ENCODE results near the gene SMIM14.
A peak's percentile ranks its signal among the peaks of the same experiment; 100 is the strongest.
"Not testable (repeated sequence)": the region's sequence is repeated elsewhere in the genome, so short reads cannot be mapped to it uniquely, and the experiment has no call there.

Gene SMIM14

DNA sequence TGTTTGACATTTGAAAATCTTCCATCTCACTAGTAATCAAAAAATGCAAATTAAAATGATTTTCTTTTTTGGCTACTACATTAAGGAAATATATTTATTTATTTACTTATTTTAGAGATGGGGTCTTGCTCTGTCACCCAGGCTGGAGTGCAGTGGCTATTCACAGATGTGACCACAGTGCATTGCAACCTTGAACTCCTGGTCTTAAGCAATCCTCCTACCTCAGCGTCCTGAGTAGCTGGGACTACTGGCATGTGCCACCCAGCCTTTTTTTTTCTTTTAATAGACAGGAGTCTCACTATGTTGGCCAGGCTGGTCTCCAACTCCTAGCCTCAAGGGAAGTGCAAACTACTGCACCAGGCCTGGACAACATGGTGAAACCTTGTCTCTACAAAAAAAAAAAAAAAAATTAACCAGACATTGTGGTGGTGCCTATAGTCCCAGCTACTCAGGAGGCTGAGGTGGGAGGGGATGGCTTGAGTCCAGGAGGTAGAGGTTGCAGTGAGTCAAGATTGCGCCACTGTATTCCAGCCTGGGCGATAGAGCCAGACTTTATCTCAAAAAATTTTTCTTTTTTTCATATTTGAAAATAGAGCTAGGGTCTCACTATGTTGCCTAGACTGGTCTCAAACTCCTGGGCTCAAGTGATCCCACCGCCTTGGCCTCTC lies 4.4 kb upstream of the SMIM14 start:
- no peak for DNase-seq

DNA sequence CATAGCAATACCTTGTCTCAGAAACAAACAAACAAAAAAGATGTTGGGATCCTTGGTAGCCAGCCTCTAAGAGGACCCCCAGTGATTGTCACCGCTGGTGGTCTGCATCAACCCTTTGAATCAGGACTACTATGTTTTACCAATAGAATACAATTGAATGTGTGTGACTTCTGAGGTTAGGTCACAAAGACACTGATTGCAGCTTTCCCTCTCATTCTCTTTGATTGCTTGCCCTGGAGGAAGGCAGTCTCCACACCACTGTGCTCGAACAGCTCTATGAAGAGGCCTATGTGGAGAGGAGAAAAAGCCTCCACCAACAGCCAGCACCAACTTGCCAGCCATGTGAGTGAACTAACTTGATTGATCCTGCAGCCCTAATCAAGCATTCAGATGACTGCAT lies 2.8 kb upstream of the SMIM14 start:
- DNase-seq = no peak

DNA sequence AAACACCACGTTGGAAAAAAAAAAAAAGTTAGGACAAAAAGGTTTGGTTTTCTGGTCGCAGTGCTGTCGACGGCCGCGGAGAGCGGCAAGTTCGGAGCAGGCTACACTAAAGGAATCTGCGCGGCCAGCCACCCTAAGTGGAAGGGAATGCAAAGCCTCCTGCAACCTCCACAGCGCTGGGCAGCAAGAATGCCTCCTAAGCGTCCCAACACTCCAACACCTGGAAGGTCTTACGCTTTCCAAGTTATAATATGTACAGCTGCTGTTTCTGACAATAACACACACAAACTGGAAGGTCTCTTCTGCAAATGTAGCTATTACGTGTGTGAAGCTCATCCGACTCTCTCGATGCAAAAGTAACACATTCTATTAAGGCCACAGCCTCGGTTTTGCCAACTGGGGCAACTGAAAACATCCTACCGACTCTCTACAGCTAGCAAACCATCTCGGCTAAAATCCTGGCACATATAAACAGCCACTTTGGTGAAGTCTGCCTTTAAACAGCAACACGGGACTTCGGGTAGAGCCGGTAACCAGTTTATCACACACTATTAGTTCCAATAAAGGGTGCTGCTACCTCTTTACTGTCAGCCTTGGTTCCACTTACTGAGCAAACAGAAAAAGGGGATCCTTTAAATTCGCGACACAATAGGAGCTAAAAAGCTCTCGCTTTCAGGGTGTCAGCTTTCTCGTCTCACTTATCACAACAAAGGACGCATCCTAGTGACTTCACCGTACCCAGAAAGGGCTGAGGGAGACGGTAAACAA lies 895 bp downstream of the SMIM14 start:
- peak; percentile 55 for DNase-seq

DNA sequence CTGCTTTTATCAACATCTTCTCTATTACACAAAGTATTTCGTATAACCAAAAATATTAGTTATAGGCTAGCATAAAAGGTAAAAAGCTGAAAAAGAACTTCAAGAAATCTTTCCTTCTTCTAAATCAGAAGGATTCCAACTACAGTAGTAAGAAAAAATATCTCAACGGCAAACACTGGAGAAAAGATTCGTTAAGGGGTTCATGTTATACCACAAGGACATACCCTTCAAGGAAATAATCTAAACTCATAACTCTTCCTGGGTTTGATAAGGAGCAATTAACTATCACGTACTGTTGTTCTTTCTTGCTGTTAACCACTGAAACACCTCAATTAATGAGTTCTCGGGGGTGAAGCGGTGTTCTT lies 1.5 kb downstream of the SMIM14 start:
- no peak for DNase-seq

DNA sequence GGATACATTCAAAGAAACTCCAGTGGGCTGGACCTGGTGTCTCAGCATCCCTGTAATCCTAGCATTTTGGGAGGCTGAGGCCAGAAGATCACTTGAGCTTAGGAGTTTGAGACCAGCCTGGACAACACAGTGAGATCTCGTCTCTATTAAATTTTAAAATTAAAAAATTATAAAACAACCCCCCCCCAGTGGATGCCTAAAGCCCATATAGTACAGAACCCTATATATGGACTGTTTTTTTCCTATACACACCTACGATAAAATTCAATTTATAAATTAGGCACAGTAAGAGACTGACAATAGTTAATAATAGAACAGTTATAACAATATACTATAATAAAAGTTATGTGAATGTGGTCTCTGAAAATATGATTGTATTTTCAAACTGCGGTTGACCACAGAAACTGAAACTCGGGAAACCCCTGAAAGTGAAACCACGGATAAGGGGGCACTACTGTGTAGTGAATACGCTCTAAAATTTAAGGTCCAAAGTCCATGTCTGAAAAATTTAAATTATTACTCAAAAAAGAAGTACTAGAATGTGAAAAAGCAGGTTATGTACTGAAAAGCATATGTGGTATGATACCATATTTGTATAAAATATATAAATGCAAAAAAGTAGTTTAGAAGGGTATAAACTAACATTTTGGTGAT lies 2.0 kb downstream of the SMIM14 start:
- DNase-seq = peak; percentile 38

DNA sequence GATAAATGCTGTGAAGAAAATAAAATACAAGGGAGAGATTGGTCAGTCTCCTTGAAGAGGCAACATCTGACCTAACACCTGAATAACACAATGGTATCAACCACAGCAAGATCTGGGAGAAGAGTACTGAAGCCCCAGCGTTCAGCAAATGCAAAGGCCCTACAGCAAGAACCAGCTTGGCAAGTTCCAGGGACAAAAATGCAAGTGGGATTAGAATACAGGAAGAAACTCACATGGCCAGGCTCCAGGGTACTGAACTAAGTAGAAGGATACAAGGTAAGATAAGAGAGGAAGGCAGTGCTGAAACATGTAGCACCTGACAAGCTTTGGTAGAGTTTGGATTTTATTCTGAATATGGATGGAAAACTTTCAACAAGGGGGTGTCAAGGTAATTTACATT lies 3.6 kb downstream of the SMIM14 start:
- DNase-seq = no peak

DNA sequence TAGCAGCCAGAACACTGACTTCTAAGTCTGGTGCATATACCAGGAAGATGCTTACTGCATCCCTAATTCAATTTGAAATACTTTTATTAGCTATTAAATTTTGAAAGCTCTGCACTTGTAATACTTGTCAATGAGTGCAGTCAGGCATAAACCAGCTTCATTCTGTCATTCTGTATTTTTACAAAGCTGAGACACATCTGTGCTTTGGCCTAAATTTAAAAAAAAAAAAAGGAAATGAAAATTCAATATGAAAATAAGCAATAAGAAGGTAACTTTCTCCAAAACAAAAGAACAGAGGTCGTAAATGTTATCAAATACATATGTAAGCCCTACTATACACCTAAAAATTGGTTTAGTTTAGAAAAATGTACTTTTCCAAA lies 7.0 kb downstream of the SMIM14 start:
- DNase-seq = no peak

DNA sequence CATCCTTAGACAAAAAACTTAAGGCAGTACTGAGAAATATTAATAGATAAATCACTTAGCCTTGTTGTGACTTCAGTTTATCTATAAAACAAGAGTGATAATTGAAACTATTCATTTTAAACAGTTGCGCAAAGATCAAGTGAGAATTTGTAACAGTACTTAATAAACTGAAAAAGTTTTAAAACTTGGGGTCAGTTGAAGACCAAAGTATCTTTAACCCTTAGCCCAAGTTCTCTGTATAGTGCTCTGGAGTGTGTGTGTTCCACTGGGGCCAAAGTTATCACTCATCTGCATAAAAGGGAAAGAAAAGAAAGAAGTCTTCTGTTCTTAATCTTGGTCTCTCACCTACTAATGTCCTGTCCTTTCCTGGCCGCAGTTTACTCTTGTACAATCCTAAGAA lies 11.3 kb downstream of the SMIM14 start:
- DNase-seq = no peak

DNA sequence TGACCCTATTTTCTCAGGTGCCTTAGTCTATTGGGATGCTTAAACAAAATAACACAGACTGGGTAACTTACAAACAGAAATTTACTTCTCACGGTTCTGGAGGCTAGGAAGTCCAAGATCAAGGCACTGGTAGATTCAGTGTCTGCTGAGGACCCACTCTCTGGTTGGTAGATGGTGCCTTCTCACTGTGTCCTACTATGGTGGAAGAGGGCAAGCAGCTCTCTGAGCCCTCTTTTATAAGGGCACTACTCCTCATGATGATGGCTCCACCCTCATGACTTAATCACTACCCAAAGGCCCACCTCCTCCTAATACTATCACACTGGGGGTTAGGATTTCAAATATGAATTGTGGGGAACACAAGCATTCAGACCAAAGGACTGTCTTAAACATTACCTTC lies 11.8 kb downstream of the SMIM14 start:
- no peak for DNase-seq

DNA sequence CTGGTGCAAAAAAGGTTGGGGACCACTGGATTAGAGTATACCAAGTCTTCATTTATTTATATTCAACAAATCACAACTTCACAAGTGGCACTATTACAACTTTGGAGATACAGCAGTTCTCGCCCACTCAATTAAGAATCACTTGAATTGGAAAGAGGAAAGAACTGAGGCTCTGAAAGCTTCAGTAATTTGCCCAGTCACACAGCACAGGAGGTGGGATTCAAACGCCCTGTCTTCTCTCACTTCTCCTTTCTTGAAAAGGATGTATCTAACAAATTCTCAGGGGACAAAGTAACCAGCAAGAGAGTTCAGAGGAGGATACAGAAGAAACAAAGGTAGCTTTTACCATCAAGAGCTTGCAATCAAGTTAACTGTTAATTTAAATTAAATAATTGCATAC lies 12.4 kb downstream of the SMIM14 start:
- DNase-seq = peak; percentile 25

DNA sequence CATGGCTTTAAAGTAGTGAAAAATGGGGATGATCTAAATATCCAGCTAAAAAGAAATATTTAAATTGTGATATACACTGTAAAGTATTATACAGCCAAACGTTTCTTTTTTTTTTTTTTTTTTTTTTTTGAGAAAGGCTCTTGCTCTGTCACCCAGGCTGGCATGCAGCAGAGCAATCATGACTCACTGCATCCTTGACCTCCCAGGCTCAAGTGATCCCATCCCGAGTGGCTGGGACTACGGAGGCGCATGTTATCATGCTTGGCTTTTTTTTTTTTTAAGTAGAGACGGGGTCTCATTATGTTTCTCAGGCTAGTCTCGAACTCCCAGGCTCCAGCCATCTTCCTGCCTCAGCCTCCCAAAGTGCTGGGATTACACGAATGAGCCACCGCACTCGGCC lies 17.1 kb downstream of the SMIM14 start:
- no peak for DNase-seq

DNA sequence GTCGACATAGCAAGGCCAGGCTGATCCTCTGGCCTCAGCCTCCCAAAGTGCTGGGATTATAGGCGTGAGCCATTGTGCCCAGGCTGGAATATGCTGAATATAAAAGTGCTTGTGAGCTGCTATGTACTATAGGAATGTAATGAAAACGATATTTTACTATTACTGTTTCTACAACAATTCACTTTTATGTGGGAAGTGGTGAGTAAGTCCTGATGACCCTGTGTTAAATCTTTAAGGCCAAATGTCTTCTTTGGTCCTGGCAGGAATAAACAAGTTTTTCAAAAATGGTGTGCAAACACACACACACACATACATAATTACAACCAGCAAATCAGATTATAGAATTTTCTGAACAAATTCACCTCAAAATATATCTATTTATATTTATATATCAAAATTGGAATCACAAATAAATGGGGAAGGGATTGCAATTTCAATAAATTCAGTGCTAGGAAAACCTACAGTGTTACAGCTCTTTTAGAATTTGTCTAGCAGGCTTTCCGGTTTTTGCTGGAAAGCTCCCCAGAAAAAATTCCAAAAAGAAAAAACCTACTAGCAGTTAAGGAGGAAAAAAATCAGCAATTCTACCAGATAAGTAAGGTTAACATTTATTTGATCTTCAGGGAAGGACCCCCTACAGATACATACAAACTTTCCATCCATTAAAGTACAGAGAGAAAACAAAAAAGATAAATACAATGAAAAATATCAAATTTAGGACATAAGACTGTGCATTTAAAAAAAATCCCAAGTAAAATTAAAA lies 17.9 kb downstream of the SMIM14 start:
- no peak for DNase-seq

DNA sequence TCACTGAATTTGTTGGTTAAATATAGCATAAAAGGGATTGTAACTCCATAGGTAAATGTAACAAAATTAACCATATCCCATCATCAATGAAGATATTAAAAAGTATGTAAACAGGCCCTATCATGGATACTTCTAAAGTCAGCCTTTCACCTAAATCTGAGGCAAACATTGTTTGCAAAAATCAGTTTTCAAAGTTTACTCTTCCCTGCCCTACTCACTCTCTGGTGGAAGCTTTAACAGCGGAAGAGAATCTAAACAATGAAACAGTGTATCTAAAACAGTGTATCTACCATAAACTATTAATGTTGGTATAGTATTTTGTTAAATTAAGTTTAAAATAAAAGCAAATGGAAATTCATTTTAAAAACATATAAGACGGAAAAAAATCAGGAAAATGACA lies 21.1 kb downstream of the SMIM14 start:
- no peak for DNase-seq

DNA sequence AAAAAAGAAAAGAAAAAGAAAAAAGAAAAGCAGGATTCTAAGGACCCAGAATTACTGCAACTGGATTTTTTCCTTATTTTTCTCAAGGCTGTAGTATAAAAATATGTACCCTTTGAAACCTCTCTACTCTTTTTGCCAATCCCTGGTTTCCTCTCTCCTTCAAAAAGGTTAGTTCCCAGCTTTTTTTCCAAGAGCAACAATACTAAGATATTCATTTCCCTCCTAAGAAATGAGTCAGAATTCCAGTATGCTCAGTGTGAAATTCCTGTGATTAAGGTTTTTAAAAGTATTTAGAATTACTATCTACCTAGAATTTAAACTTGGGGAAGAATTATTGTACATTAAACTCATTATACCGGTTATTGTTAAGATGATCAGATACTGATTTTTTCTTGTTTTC lies 22.0 kb downstream of the SMIM14 start:
- no peak for DNase-seq

DNA sequence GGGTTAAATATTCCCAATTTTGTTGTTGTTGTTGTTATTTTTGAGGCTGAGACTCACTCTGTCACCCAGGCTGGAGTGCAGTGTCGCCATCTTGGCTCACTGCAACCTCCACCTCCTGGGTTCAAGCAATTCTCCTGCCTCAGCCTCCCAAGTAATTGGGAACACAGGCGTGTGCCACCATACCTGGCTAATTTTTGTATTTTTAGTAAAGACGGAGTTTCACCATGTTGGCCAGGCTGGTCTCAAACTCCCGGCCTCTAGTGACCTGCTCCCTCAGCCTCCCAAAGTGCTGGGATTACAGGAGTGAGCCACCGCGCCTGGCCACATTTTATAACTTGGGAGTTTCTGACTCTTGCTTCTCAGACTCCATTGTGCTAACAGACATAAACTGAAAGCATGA lies 22.6 kb downstream of the SMIM14 start:
- not testable (repeated sequence) for DNase-seq

DNA sequence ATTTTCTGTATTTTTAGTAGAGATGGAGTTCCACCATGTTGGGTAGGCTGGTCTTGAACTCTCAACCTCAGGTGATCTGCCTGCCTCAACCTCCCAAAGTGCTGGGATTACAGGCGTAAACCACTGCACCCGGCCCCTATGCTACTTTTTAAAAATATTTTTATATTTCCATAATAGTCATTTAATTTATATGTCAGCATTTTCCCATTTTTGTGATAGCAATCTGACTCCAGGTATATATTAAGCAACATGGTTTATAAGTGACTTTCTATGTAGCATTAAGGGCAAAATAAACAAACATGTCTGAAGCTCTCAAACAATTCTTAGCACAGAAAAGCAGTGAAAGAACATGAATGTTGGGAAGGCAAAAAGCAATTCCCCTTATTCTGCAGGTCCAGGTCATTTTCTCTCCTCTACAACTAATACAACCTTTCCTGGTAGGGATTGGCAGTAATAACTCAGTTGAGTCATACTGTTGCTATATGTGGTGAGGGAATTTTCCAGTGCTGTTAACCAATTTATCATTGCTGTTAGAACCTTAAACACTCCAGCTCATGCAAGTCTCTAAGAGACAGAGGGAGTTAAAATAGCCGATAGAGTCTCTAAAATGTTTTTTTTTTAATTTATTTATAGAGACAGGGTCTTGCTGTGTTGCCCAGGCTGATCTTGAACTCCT lies 24.0 kb downstream of the SMIM14 start:
- DNase-seq = no peak

DNA sequence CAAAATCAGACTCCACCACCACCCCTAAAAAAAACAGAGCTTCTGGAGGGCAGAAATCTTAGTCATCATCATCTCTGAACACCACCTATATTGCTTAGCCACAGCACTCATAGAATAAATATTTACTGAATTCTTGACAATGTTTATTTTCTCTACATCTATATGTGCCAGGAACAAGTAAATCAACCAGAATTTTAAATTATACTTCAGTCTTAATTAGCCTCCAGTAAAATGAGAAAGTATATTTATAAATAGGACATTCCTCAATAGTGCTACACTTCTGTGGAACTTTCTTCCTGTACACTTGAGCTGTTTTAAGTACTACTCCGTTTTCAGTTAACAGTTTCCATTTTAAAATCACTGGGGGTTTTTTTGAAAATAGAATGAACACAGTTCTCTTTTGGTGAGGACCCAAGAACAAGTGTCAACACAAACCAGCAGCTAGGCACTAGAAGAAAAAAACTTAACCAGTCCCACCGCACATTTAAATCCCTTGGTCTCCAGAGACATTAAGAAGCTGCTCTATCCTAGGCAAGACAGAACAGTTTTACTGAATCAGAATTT lies 25.5 kb downstream of the SMIM14 start:
- DNase-seq = no peak

DNA sequence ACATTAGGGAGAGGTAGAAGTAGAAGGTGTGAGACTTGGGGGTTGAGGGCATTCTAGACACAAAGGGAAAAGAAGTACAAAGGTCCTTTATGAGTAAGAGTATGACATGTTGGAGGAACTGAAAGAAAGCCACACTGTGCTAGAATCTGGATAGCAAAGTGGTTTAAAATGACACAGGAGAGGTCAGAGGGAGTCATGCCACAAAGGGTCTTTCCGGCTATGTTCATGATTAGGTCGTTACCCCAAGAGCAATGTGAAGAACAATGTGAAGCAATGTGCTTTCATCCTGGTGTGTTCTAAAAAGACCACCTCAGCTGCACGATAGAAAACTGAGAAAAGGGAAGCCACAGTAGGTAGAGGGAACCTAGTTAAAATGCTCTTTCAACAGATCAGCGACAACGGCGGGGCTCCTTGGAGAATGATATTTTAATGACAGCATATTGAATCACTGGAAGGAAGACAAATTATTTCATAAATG lies 29.2 kb downstream of the SMIM14 start:
- no peak for DNase-seq

DNA sequence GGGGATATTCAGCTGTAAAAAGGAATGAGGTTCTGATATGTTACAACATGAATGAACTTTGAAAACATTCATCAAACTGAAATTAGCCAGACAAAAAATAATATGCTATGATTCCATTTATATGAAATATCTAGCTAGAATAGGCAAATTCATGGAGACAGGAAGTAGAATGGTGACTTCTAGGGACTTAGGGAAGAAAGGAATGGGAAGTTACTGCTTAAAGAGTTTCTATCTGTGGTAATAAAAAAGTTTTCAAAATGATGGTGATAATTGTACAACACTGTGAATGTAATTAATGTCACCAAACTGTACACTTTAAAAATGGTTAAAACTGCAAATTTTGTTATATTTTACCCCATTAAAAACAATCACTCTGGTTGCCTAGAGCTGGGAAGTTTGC lies 30.2 kb downstream of the SMIM14 start:
- DNase-seq = no peak

DNA sequence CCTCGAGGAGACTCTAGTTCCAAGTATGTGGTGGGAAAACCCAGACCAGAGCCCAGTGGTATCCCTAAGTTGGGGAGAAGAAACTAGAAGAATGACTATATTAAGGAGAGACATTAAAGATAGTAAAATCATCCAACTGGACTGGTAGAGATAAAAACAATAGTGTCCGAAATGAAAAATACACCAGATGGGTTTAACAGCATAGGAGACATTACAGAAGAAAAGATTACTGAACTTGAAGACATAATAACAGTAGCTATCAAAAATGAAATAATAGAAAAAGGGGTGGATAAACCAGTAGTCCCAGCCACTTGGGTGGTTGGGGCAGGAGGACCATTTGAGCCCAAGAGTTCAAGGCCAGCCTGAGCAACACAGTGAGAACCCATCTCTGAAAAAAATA lies 31.9 kb downstream of the SMIM14 start:
- no peak for DNase-seq

DNA sequence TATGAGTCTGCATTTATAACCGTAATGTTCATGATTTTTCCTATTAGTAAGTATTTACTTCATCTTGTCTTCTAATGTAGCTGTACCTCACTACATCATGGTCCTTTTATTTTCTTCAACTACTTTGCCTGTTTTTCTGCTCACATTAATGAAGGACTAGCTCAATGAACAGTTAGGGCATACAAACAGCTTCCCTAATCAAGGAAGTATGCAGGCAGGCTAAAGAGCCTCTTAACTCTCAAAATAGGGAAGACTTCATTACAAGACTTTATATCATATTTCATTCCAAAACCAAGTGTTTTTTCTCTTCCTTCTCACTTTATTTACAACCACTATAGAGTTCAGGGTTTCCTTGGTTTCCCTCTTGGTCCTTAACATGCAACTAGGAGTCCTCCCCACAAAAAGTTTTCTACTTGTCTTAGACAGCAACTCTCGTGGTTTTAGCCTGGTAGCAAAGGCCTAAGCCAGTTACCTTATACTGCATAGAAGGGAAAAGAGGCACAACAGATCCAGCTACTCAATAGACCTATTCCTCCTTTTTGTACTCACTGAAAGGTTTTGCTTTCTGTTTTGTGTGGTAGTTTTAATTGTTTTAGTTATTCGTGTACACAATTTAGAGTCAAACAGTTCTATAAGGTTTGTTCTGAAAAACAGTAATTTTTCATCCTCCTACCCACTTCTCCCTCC lies 40.8 kb downstream of the SMIM14 start:
- DNase-seq = no peak

DNA sequence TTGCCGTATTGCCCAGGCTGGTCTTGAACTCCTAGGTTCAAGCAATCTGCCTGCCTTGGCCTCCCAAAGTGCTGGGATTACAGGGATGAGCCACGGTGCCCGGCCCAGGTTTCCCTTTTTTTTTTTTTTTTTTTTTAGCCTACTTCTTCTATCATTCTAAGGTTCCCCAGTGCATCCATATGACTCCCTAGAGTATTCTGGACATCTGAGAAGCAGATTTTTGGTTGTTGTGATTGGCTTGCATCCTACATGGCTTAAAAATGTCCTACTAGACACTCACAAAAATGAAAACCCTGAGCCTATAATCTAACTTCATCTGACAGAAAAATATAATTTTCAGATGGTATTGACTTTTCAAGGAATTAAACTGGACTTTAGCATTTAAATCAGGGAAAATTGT lies 41.7 kb downstream of the SMIM14 start:
- no peak for DNase-seq

All from hematopoietic multipotent progenitor cell treated with erythropoietin and hydrocortisone succinate and interleukin-3 and kit ligand, for 6 days (in vitro differentiated cells).